Measurements from ENCODE around the gene SEC24D.
A peak's percentile ranks its signal among the peaks of the same experiment; 100 is the strongest.

SEC24D gene

GRCh38 chr4:118746251-118746919, 89.5 kb downstream of the SEC24D start:
- DNase-seq, result no peak

GRCh38 chr4:118745357-118745756, 90.6 kb downstream of the SEC24D start:
- no peak for DNase-seq

- DNase-seq, result no peak
Observed at GRCh38 chr4:118743867-118744266, 92.1 kb downstream of the SEC24D start.

- no peak for DNase-seq
Observed at GRCh38 chr4:118742050-118742449, 93.9 kb downstream of the SEC24D start.

GRCh38 chr4:118741301-118741855, 94.5 kb downstream of the SEC24D start:
- DNase-seq, result peak; percentile 27

GRCh38 chr4:118740869-118741268, 95.1 kb downstream of the SEC24D start:
- DNase-seq, result peak; percentile 31

GRCh38 chr4:118739022-118739713, 96.8 kb downstream of the SEC24D start:
- no peak for DNase-seq

GRCh38 chr4:118738090-118738489, 97.8 kb downstream of the SEC24D start:
- DNase-seq, result no peak

GRCh38 chr4:118736900-118737299, 99.0 kb downstream of the SEC24D start:
- DNase-seq, result no peak

- no peak for DNase-seq
Observed at GRCh38 chr4:118734491-118735205, 101.3 kb downstream of the SEC24D start.

- peak; percentile 90 for DNase-seq
Observed at GRCh38 chr4:118732591-118733330, 103.2 kb downstream of the SEC24D start.

- no peak for DNase-seq
Observed at GRCh38 chr4:118730683-118731082, 105.2 kb downstream of the SEC24D start.

GRCh38 chr4:118729287-118730286, 106.3 kb downstream of the SEC24D start:
- DNase-seq, result peak; percentile 92

GRCh38 chr4:118727360-118727759, 108.6 kb downstream of the SEC24D start:
- no peak for DNase-seq

- DNase-seq, result no peak
Observed at GRCh38 chr4:118723369-118723768, 112.6 kb downstream of the SEC24D start.

- DNase-seq, result no peak
Observed at GRCh38 chr4:118721752-118722151, 114.2 kb downstream of the SEC24D start.

GRCh38 chr4:118718511-118719170, 117.3 kb downstream of the SEC24D start:
- no peak for DNase-seq

GRCh38 chr4:118716304-118716703, 119.6 kb downstream of the SEC24D start:
- DNase-seq, result no peak

- DNase-seq, result no peak
Observed at GRCh38 chr4:118714682-118715081, 121.2 kb downstream of the SEC24D start.

GRCh38 chr4:118712872-118713271, 123.1 kb downstream of the SEC24D start:
- no peak for DNase-seq

- DNase-seq, result no peak
Observed at GRCh38 chr4:118711052-118711451, 124.9 kb downstream of the SEC24D start.
